Skeletal muscle cell (primary cell): Measurements from ENCODE around the gene OR2V2.
A peak's percentile ranks its signal among the peaks of the same experiment; 100 is the strongest.
"Not testable (repeated sequence)": the region's sequence is repeated elsewhere in the genome, so short reads cannot be mapped to it uniquely, and the experiment has no call there.

Source experiments
- DNase-seq: peaks from one replicate; pipeline ENCODE4 v3.0.0-alpha.2; 2010; ENCODE audit warnings: low read depth
- H3K4me3 ChIP-seq: 2 replicates; pipeline ENCODE4 v1.5.1; 2011; ENCODE audit warnings: low read depth, mild to moderate bottlenecking, control low read depth, low read length, moderate library complexity

The OR2V2 gene

DNA sequence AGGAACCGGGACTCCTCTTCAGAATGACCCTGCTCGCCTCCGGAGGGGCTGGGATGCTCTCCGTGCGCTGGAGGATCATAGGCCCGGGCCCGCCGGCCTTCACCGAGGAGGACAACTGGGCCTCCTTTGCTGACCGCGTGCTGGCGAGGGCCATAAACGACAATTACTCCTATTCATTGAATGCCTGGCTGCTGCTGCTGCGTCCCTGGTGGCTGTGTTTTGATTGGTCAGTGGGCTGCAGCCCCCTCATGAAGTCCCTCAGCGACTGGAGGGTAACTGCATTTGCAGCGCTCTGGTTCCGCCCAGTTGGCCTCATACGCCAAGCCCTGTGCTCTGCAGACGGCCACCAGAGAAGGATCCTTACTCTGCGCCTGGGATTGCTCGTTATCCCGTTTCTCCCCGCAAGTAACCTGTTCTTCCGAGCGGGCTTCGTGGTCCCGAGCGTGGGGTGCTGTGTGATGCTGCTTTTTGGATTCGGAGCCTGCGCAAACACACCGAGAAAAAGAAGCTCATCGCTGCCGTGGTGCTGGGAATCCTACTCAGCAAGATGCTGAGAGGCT, 33.0 kb upstream of the OR2V2 start:
- H3K4me3 ChIP-seq, result no peak overlapping the region

DNA sequence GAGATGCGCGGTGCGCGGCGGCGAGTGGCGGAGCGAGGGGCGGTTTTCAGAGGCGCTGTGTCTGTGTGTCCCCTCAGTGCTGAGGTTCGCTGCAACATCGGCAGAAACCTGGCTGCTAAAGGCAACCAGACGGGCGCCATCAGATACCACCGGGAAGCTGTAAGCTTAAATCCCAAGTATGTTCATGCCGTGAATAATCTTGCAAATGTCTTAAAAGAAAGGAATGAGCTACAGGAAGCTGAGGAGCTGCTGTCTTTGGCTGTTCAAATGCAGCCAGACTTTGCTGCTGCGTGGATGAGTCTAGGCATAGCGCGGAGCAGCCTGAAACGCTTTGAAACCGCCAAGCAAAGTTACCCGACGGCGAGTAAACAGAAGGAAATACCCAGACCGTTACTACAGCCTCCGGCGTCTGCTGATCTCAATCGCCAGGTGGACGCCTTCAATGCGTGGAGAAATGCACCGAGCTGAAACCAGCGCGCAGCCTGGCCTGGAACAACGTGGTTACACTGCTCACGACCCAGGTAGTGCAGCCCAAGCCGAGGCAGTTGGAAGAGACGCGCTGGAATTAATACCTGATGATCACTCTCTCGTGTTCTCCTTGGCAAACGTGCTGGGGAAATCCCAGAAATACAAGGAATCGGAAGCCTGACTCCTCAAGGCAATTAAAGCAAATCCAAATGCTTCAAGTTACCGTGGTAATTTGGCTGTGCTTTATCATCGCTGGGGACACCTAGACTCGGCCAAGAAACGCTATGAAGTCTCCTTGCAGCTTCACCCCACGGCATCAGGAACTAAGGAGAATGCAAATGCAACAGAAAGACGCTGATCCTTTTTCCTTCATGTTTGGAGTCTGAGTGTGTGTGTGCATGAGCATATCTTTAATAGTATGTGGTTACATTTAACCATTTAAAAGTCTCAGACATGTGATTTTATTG, 32.3 kb upstream of the OR2V2 start:
- no peak for DNase-seq
- H3K4me3 ChIP-seq, result peak overlapping the region; percentile 21

More for the DNA sequence above, 33.0 kb upstream of the OR2V2 start:
- no peak for DNase-seq

DNA sequence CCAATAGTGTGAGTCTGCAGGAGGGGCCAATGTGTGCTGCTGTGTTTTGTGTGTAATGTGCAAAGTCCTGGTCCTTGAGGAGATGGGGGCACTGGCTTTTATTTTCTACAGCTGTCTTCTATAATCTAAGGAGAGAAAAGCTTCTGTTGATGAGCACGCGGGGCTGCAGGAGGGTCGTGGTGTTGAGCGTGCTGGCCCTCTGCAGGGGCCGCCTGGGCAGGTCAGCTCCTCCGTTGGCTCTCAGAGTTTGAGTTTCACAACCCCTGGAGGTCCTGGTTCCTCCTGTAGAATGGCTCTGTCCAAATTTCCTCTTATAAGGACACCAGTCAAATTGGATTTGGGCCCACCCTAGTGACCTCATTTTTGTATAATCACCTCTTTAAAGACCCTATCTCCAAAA, 29.0 kb upstream of the OR2V2 start:
- no peak overlapping the region for H3K4me3 ChIP-seq
- DNase-seq, result no peak

DNA sequence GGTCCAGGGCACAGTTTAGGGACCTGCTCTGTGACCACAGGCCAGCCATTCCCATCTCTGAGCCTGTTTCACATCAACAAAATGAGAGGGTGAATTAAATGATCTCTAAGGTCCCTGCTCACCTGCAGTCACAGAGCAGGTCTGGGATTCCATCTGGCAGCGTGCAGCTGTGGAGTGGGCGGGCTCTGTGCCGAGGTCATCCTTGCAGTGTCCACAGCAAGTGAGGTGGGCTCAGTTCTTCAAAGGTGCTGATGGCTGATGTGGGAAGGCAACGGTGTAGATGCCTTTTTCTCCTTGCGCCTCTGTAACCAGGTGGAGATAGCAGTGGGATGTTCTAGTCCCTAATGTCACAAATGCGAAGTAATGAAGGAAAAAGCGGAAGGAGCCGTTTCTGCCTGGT, 28.3 kb upstream of the OR2V2 start:
- no peak for DNase-seq
- no peak overlapping the region for H3K4me3 ChIP-seq

DNA sequence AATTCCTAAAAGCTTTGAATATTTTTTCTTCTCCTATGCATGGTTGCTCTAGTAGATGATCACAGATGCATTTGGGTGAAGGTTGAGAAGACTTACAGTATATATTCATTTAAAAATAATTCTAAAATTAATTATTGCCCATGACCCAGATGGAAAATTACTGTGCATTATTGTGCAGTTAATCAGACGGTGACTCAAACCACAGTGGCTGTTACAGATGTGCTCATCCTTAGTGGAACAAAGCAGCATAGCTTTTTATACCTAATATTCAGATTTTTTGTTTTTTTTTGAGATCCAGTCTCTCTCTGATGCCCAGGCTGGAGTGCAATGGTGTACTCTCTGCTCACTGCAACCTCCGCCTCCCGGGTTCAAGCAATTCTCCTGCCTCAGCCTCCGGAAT, 27.1 kb upstream of the OR2V2 start:
- DNase-seq, result no peak
- H3K4me3 ChIP-seq, result no peak overlapping the region

DNA sequence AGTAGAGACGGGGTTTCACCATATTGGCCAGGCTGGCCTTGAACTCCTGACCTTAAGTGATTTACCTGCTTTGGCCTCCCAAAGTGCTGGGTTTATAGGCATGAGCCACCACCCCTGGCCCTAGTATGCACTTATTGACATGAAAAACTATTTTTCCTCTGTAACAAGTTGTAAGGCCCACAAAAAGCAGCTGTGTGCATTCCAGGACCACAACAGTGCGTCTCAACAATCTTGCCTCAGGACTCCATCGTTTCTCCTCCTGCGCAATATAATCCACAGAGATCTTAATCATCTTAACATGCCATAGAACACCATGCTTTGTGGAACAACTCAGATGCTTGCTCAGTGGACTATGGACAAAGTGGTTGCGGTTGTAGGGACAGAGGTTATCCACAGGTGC, 26.6 kb upstream of the OR2V2 start:
- no peak overlapping the region for H3K4me3 ChIP-seq
- no peak for DNase-seq

DNA sequence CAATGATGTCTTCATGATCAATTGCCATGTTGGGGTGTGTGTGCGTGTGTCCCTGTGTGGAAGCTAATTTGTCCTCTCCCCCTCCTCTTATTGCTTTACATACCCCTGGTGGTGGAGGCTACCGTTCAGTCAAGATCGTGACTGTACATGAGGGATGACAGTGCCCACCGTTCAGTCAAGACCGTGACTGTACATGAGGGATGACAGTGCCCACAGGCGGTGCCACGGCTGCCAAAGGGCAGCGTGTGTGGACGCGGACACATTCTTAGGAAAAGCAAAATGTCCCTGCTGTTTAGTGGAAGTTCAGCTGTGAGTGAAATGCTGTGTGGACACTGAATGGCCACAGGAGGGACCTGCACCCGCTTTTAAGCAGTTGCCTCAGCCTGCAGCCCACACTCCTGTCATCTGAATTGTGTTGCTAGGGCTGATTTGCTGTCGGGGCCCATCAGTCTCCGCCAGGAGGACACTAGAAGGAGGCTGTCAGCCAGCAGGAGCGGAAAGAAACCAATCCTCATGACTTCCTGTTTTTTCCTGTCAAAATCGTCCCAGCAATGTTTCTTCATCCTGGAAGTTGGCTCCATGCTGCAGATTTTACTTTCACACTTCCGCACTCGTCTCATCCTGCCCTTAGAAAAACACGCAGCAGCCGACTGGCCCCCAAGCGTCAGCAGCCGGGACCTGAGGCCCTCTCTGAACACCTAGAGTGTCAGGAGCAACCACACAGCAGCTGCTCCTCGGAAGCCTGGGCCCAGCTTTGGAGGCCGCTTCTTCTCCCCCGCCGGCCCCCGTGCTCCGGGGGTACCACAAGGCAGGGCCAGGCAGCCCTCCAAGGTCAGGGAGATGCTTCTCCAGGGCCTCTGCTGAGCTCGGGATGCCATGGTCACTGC, 25.5 kb upstream of the OR2V2 start:
- no peak for DNase-seq
- H3K4me3 ChIP-seq, result no peak overlapping the region

DNA sequence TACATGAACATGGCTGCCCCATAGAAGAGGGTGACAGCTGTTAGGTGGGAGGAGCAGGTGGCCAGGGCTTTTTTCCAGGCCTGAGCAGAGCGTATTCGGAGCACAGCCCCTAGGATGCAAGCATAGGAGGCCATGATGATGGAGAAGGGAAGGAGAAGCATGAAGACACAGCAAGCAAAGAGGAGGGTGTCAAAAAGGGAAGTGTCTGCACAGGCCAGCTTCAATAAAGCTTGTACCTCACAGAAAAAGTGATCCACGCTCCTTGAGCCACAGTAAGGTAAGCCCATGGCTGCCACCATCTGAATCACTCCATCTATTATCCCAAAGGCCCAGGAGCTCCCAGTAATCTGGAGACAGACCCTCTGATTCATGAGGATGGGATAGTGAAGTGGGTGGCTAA, 22.9 kb upstream of the OR2V2 start:
- DNase-seq, result no peak
- H3K4me3 ChIP-seq, result no peak overlapping the region

DNA sequence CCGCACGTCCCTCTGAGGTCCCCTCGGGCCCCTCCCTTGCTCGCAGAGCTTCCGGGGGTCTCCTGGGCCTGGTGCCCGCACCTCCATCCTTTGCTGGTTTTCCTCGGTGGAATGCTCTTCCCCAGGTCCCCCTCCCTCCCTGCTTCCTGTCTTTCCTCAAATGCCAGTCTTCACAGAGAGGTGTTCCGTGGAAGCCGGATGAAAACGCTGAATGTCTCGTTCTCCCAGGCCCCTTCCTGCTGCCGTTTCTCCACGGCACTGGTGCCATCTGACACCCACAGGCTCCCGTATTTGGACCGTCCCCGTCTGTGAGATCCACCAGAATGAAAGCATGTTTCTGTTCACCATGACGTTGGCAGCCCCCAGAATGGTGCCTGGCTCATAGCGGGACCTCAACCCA, 20.5 kb upstream of the OR2V2 start:
- DNase-seq, result no peak
- H3K4me3 ChIP-seq, result no peak overlapping the region

DNA sequence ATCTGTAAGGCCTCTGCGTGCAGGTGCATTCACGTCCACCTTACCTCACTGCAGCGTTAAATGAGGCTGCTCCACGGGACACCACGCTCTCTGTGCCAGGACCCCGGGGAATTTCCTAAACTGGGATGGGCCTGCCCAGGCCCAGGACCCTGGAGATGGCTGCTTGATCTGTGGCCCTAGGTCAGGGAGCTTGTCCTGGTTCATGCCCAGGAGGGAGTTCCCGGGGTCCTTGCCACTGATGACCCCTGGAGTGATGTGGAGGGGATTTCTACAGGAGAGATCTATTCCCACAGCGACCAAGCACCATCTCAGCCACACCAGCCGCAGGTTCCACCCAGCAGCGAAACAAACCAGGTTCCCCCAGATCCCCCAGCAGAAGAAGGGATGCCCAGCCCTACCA, 19.9 kb upstream of the OR2V2 start:
- no peak for DNase-seq
- H3K4me3 ChIP-seq, result no peak overlapping the region

DNA sequence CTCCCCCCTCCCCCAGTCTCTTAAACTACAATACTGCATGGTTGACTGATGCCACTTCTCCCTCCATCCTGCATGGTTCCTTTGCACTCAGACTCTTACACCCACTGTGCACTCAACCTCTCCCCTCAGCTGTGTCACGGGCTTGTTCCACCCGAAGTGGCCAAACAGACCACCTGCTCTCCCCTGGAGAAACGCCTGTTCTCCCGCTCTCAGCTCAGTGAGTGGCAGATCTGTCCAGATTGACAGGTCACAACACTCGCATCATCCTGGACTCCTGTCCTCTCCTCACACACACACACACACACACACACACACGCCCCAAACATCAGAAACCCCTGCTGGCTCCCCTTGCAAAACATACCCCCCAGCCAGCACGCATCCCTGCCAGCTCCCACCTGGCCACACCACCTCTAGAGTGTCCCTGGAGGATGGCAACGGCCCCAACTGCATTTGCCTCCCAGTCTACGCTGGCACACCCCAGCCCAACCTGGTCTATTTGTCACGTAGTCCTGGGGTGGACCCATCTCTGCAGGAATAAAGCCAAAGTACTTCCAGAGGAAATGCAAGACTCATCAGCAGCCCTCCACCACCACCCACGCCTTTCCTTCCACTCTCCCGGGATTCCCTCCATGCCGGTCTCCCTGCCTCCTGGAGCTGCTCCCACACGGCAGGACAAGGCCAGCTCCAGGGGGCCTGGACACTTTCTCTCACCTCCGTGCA, 19.3 kb upstream of the OR2V2 start:
- H3K4me3 ChIP-seq, result no peak overlapping the region
- no peak for DNase-seq

DNA sequence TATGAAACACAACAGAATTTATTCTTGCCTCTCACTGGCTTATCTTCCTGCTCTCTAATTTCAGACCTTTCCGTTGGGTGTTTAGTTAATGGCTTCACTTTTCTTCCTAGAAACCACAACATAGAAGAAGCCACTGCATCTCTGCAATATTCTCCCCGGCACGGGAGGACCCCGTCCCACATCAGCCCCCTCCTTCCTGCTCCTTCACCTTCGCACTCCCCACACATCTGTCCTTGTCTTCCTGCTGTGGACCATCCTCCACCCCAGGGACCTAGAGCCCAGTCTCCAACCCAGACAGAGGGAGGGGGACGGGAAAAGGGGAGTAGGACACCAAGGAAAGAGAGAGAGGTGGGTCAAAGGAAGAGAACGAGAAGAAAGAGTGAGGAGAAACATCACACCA, 17.8 kb upstream of the OR2V2 start:
- no peak for DNase-seq
- no peak overlapping the region for H3K4me3 ChIP-seq

DNA sequence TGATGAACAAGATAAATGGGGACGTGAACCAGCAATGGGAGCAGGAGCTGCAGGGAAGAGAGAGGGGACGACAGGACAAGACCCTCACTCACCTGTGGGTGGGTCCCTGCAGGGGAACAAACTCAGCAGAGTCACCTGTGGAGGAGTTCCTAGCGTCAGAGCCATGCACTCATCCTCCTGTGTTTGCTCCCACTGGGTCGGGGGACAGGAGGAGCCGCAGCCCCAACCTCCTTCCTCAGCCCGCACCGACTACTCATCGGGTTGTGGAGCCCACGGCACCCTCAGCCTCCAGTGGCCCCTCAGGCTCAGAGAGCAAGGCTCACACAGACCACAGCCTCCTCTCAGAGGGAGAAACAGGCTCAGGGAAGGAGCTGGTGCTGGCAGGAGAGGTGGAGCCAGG, 17.3 kb upstream of the OR2V2 start:
- DNase-seq, H3K4me3 ChIP-seq: not testable (repeated sequence)

DNA sequence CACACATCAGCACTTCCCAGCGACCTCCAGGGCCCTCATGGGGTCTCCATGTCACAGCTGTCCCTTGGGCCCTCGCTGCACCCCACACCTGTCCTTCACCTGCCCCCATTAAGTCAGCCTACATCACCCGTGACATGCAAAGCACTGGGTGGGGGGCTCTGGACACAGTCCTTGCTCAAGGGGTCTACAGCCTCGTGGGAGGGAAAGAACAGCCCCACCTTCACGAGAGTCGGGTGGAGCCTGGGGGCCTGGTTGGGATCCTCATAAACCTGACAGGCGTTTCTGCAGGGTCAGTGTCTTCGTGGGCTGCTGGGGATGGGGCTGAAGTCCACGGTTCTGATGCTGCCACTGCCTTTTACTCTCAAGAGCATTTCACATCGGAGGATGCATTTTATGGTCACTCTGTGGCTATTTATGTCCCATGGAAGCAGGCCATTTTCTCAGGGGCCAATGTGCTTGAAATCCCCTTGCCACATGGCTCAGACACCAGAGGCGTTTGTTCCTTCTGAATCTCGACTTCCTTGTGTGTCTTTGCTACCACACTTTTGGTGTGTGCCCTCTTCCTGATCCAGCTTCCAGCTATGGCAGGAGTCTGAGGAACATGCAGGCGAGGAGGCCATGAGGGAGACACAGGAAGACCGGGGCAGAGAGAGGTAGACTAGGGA, 16.4 kb upstream of the OR2V2 start, which contains the start of gene OR2V1:
Gene OR2V1 (minus strand): TSS at position 338 of the 665 bp plus-strand sequence. CDS start 5,865 bp downstream, outside the sequence.
- no peak for DNase-seq
- no peak within 1 kb of the TSS for H3K4me3 ChIP-seq

DNA sequence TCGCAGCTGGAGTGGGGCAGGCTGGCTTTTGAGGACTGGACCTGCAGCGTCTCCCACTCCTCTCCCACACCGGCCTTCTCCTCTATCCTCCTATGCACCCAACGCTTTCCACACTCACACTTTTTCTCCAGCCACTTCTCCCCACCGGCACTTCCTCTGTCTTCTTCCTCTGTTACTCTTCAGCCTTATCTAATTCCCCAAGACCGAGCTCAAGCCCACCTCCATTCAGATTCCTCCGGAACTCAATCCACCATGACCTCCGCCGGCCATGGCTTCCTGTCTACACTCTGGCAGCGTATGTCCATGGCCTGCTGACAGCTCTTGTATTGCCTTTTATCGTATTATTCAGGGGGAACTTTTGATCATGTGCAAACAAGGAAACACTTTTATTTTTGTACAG, 15.9 kb upstream of the OR2V2 start:
- H3K4me3 ChIP-seq, result no peak overlapping the region
- no peak for DNase-seq

DNA sequence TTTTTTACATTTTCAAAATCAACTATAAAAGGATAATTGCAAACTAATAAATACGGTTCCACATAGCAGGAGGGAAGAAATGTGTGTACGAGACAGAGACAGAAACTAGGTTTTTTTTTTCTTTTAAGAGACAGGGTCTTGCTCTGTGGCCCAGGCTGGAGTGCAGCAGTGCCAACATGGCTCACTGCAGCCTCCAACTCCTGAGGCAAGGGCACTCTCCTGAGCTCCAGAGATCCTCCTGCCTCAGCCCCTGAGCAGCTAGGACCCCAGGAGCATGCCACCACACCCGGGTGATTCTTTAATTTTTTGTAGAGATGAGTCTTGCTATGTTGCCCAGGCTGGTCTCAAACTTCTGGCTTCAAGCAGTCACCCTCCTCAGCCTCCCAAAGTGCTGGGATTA, 14.3 kb upstream of the OR2V2 start:
- DNase-seq, result no peak
- no peak overlapping the region for H3K4me3 ChIP-seq

DNA sequence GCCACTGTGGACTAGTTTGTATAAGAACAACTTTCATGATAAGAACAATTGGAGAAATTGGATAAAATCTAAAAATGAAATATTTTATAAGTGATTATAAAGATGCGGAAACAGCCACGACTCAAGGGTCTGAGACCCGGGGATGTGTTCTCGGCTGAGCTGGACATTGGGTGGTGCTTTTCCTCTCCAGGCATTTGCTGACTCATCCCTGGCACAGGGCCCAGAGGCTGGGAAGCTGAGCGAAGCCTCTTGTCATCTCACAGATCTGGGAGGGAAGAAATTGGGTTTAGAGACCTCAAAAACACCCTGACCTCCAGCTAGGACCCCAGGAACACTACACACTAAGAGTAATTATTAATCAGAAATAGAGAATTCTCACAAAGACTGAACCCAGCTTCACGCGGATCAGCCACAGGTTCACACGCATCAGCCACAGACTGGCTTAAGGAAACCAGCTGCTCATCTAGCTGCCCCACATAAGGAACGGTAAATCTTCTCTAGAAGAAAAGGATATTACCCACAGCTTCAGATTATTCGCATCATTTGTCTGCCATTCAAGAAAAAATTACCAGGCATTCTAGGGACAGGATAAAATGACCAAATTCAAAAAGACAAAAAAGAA, 13.7 kb upstream of the OR2V2 start:
- H3K4me3 ChIP-seq, result no peak overlapping the region
- peak; percentile 6 for DNase-seq

DNA sequence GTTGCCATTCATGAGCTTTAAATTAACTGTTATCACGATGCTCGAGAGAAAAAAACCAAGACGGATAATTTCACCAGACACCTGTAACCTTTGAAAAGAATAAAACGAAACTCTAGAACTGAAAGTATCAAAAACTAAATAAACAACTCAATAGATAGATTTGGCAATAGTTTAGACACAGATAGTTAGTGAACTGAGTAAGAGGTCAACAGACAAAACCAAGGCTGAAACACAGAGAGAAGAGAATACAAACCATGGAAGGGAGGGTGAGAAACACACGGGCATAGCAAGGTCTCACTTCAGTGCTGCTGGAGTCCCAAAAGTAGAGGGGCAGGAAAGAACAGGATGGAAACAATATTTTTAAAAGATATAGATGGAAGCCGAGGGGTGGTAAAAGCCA, 13.1 kb upstream of the OR2V2 start:
- DNase-seq, result no peak
- H3K4me3 ChIP-seq, result no peak overlapping the region
